ENCODE results near the gene RBMS1. TPM values are rescaled to one million over a fixed set of nuclear protein-coding genes. Genes with fewer than 3 reads are reported as not detected.

RBMS1 gene
- total RNA-seq, 1 experiment from 2014 or later = 77.5 TPM

DNA sequence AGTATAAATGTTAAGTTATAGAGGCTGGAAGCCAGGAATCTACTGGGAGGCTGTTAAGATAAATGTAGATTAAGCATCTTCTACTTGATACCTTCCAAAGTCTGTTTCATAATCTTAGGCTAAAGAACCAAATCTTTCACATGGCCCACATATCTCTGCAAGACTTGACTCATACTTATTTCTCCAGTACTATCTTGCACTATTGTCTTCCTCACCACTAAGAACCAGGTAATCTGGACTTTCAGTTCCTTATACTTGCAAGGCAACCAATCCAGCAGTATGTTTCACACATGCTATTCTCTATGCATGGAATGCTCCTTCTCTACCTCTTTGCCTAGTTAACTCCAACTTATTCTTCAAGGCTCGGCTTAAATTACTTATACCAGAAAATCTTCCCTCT, 62.2 kb downstream of the RBMS1 start:
- no peak overlapping the region for H2BK5ac ChIP-seq (ENCODE audit: insufficient read length, low read length)
- no peak overlapping the region for H3K56ac ChIP-seq (ENCODE audit: insufficient read length, low read depth, low read length)
- Mint-ChIP-seq H3K9me3 (peaks cover 8 to 12% of the 10 kb centered on the region in 2 experiments), H3K4me1 (peaks cover 11 to 17% of the 10 kb centered on the region in 2 experiments), H3K4me3 (no peak overlapping the region), H3K36me3 (ENCODE audit: insufficient read depth in 1 of 3, low read depth in 3 of 3) (peaks cover 8 to 22% (median 16%) of the 10 kb centered on the region in 3 experiments), H3K27me3 (ENCODE audit: low read depth) (no peaks in the 10 kb centered on the region), H3K27ac (no peak overlapping the region)
- no peaks in the 10 kb centered on the region for H3K27me3 ChIP-seq (ENCODE audit: insufficient read depth, low read length)
- H2BK12ac ChIP-seq (ENCODE audit: insufficient read length, low read depth, low read length) = no peak overlapping the region
- H2BK15ac ChIP-seq (ENCODE audit: low read depth, low read length) = no peak overlapping the region
- no peak overlapping the region for H4K5ac ChIP-seq (ENCODE audit: insufficient read length, low read depth, low read length)
- H2BK120ac ChIP-seq (ENCODE audit: low read depth, low read length, poor library complexity, severe bottlenecking) = no peak overlapping the region
- H3K23me2 ChIP-seq (ENCODE audit: insufficient read length, low read depth, low read length, poor library complexity, severe bottlenecking) = no peaks in the 10 kb centered on the region
- peaks cover 6% of the 10 kb centered on the region for H3K9me3 ChIP-seq (ENCODE audit: control insufficient read depth, low read depth, low read length)
- H4K8ac ChIP-seq (replicated peaks; ENCODE audit: insufficient read length, low read depth, low read length) = no peak overlapping the region
- DNase-seq = no peak
- H3T11ph ChIP-seq (ENCODE audit: low read length) = no peak overlapping the region
- no peak overlapping the region for H3K18ac ChIP-seq (ENCODE audit: insufficient read length, low read depth, low read length)
- no peaks in the 10 kb centered on the region for H3K79me1 ChIP-seq (ENCODE audit: insufficient read depth, low read depth, low read length, poor library complexity, severe bottlenecking)
- H4K20me1 ChIP-seq (ENCODE audit: control insufficient read depth, insufficient read depth, insufficient read length) = no peaks in the 10 kb centered on the region
- no peak overlapping the region for H3K14ac ChIP-seq (ENCODE audit: insufficient read depth, low read length)
- no peak overlapping the region for H3K27ac ChIP-seq (ENCODE audit: insufficient read length, low read depth, low read length)
- H3K4me1 ChIP-seq (ENCODE audit: insufficient read depth, low read length) = no peaks in the 10 kb centered on the region
- no peak overlapping the region for H3K23ac ChIP-seq (ENCODE audit: insufficient read length, low read depth, low read length)
- no peak overlapping the region for H3K4ac ChIP-seq (ENCODE audit: low read depth, low read length)
- H4K91ac ChIP-seq (ENCODE audit: insufficient read length, low read depth, low read length) = no peak overlapping the region
- H2AFZ ChIP-seq (ENCODE audit: low read length) = no peak overlapping the region
- H2BK20ac ChIP-seq (ENCODE audit: low read depth, low read length, poor library complexity, severe bottlenecking) = no peak overlapping the region
- no peak overlapping the region for H3K9ac ChIP-seq (ENCODE audit: extremely low read depth, insufficient read length, low read length)
- H2AK5ac ChIP-seq (ENCODE audit: insufficient read length, low read length) = no peak overlapping the region
- no peak overlapping the region for H3K4me2 ChIP-seq (ENCODE audit: insufficient read depth, insufficient read length, low read length)
- TF ChIP-seq, protein P1, sequence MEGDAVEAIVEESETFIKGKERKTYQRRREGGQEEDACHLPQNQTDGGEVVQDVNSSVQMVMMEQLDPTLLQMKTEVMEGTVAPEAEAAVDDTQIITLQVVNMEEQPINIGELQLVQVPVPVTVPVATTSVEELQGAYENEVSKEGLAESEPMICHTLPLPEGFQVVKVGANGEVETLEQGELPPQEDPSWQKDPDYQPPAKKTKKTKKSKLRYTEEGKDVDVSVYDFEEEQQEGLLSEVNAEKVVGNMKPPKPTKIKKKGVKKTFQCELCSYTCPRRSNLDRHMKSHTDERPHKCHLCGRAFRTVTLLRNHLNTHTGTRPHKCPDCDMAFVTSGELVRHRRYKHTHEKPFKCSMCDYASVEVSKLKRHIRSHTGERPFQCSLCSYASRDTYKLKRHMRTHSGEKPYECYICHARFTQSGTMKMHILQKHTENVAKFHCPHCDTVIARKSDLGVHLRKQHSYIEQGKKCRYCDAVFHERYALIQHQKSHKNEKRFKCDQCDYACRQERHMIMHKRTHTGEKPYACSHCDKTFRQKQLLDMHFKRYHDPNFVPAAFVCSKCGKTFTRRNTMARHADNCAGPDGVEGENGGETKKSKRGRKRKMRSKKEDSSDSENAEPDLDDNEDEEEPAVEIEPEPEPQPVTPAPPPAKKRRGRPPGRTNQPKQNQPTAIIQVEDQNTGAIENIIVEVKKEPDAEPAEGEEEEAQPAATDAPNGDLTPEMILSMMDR (conservative IDR thresholded peaks at IDR 0.05) = no peak
- H3K79me2 ChIP-seq (ENCODE audit: insufficient read depth, low read length) = no peaks in the 10 kb centered on the region
- no CpG with 5 or more reads among the region's 1 CpG for WGBS (ENCODE audit: extremely low coverage, insufficient read length, low lambda C conversion rate)

All from H9 (cell line).